Upper lobe of right lung (tissue), 1 donor: ENCODE measurements around the gene SIGLEC9. TPM values are rescaled to one million over a fixed set of nuclear protein-coding genes. Genes with fewer than 3 reads are reported as not detected.
A peak's percentile ranks its signal among the peaks of the same experiment; 100 is the strongest.
"Not testable (repeated sequence)": the region's sequence is repeated elsewhere in the genome, so short reads cannot be mapped to it uniquely, and the experiment has no call there.

Experiments used
- ATAC-seq: fragments of 200-7000 bp; cut with Tn5 transposase; one replicate; pipeline ENCODE4 v1.9.1; 2020; ENCODE audit warnings: mild to moderate bottlenecking, moderate library complexity
- DNase-seq: peaks from one replicate; pipeline ENCODE4 v3.0.0-alpha.2; 2020
- H3K27ac ChIP-seq: fragments of 200-600 bp; one replicate; pipeline ENCODE4 v1.8.0; 2022
- H3K27me3 ChIP-seq: fragments of 200-600 bp; one replicate; pipeline ENCODE4 v1.8.0; 2022; ENCODE audit warnings: mild to moderate bottlenecking
- H3K36me3 ChIP-seq: fragments of 200-600 bp; one replicate; pipeline ENCODE4 v1.8.0; 2022
- H3K4me1 ChIP-seq: fragments of 200-600 bp; one replicate; pipeline ENCODE4 v1.8.0; 2022
- H3K4me3 ChIP-seq: fragments of 200-600 bp; one replicate; pipeline ENCODE4 v1.8.0; 2022; ENCODE audit warnings: mild to moderate bottlenecking
- H3K9me3 ChIP-seq: fragments of 200-600 bp; one replicate; pipeline ENCODE4 v1.8.0; 2022
- CTCF ChIP-seq: fragments of 200-600 bp; IDR thresholded peaks from one replicate; pipeline ENCODE4 v1.8.0; 2022; ENCODE audit warnings: antibody characterized with exemption
- intact Hi-C: fragments of 100-400 bp; cut with DNase I; formaldehyde crosslinking; loops from one replicate; pipeline ENCODE4 v1.11.0; 2022
- total RNA-seq: library from RNA; stranded (reverse); fragmentation: NEBNext Ultra II Directional; extraction: Animal tissue kit (Norgen Biotek cat#: 25700); gene quantifications from one replicate; pipeline ENCODE4 v1.2.1, GENCODE V29; 2021
- donor health status: DM: no; HTN: yes; CAD: no; lungs with severe emphysema.

Gene SIGLEC9
- total RNA-seq, 1 donor from 2014 or later, result 14.5 TPM

GRCh38 chr19:51166846-51167490 lies 42.3 kb downstream of the SIGLEC9 start:
- Histone ChIP-seq H3K36me3 (no peaks in the 10 kb centered on the region), H3K4me3 (no peak overlapping the region), H3K4me1 (no peaks in the 10 kb centered on the region), H3K27ac (no peak overlapping the region), H3K27me3 (no peaks in the 10 kb centered on the region), H3K9me3 (no peaks in the 10 kb centered on the region)
- intact Hi-C loops, result no loop called here
- no peak for TF ChIP-seq CTCF
- no peak for DNase-seq
- ATAC-seq, result peak; percentile 97

DNA sequence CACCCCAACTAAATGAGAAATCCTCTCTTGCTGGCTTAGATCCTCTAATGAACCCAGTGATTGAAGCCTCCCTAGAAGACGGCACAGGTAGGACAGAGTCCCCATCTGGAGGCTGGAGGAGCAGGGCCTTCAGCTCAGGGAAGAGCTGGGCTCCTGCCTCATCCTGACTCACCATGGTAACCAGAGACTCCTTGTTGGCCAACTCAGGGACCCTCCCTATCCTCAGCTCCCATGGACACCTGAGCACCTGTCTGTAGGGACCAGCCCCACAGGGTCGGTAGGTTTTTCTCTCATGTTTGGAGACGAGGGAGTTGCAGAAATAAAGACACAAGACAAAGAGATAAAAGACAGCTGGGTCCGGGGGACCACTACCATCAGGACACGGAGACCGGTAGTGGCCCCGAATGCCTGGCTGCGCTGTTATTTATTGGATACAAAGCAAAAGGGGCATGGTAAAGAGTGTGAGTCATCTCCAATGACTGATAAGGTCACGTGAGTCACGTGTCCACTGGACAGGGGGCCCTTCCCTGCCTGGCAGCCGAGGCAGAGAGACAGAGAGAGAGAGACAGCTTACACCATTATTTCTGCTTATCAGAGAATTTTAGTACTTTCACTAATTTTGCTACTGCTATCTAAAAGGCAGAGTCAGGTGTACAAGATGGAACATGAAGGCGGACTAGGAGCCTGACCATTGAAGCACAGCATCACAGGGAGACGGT lies 44.0 kb downstream of the SIGLEC9 start:
- intact Hi-C loops, result no loop called here
- H3K4me3 ChIP-seq, result no peak overlapping the region
- no peak for DNase-seq
- H3K27me3 ChIP-seq, result no peaks in the 10 kb centered on the region
- ATAC-seq, result no peak
- H3K4me1 ChIP-seq, result no peaks in the 10 kb centered on the region
- TF ChIP-seq CTCF, result no peak
- no peaks in the 10 kb centered on the region for H3K36me3 ChIP-seq
- no peaks in the 10 kb centered on the region for H3K9me3 ChIP-seq
- no peak overlapping the region for H3K27ac ChIP-seq

GRCh38 chr19:51169283-51169918 lies 44.7 kb downstream of the SIGLEC9 start:
- H3K4me1 ChIP-seq, H3K36me3 ChIP-seq, ATAC-seq, H3K27ac ChIP-seq, H3K4me3 ChIP-seq, intact Hi-C loops, H3K9me3 ChIP-seq, H3K27me3 ChIP-seq: not testable (repeated sequence)
- TF ChIP-seq CTCF, result peak; percentile 94
- DNase-seq, result peak; percentile 77

- intact Hi-C loops, result no loop called here
- ATAC-seq (peak; percentile 60), DNase-seq (no peak)
- TF ChIP-seq CTCF, result no peak
- H3K27ac ChIP-seq, result no peak overlapping the region
- H3K4me3 ChIP-seq, result no peak overlapping the region
- H3K9me3 ChIP-seq, result no peaks in the 10 kb centered on the region
- H3K36me3 ChIP-seq, result no peaks in the 10 kb centered on the region
- H3K27me3 ChIP-seq, result no peaks in the 10 kb centered on the region
- no peaks in the 10 kb centered on the region for H3K4me1 ChIP-seq
Observed at GRCh38 chr19:51172223-51172622, 47.5 kb downstream of the SIGLEC9 start.

- TF ChIP-seq CTCF, result no peak
- ATAC-seq (no peak), DNase-seq (no peak)
- no peak overlapping the region for H3K27ac ChIP-seq
- H3K36me3 ChIP-seq, result no peaks in the 10 kb centered on the region
- H3K9me3 ChIP-seq, result no peaks in the 10 kb centered on the region
- H3K27me3 ChIP-seq, result no peaks in the 10 kb centered on the region
- intact Hi-C loops, result no loop called here
- H3K4me3 ChIP-seq, result no peak overlapping the region
- no peaks in the 10 kb centered on the region for H3K4me1 ChIP-seq
Observed at GRCh38 chr19:51173681-51174080, 49.0 kb downstream of the SIGLEC9 start.
